Activated CD4-positive, alpha-beta T cell treated with anti-CD3 and anti-CD28 coated beads, Interleukin-2, Interleukin-4, amounts not matched to agents 100 ng/mL and 50 ng/mL, durations not matched to agents 16 hours and 8 hours (primary cell): ENCODE results near the gene SMARCA2.
A peak's percentile ranks its signal among the peaks of the same experiment; 100 is the strongest.

ENCODE experiments used
- DNase-seq: peaks from one replicate; pipeline ENCODE4 v3.0.0-alpha.2; 2020; ENCODE audit warnings: low spot score

The SMARCA2 gene

DNA sequence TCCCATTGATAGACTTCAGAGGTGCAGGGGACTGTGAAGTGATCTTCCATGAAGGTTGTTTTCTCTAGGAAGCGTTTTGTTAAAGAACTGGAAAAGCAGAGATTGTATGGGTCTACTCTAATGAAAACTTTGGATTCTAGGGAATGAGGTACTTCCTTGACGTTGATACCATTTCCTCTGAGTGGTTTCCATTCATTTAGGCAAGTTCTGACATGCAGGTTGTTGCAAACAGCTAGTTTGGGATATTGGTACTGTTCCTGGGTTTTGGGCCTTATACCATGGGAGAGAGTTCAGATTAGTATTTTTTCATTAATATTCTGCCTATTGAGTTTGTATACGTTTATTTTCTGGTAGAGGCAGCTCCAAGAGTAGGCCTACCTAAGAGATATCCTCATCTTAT lies 25.7 kb downstream of the SMARCA2 start:
- no peak for DNase-seq

DNA sequence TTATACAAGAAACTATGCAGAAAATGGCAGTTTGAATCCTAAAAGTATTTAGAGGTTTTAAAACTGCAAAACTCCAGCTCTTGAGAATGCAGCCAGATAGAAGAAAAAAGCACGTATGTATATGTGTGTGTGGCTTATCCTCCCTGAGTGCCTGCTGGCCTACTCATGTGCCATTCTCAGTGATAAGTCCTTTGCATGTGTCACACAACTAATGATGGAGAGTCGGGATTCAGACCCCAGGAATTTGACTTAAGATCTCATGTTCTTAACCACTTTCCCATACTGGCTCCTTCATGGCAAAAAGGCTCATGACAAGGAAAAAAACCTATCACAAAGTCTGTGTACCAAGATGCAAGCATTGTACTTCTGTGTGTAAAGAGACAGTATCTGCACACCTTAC lies 26.6 kb downstream of the SMARCA2 start:
- no peak for DNase-seq

DNA sequence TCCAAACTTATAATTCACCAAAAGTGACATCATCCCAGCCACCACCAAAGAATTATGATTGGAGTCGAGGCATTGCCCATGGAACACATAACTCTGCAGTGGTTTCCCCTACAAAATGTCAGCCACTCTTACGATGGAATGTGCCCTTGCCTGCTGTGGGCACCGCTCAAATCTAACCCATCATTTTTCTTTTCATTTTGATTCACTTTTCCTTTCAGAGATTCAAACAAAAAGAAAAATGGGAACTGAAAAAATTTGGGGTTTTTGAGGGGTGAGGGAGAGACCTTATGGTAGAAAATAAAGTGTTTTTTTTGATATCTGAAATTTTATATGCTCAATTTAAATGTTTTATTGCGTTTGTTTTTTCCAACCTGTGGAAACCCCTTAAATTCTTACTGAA lies 28.1 kb downstream of the SMARCA2 start:
- DNase-seq = no peak

DNA sequence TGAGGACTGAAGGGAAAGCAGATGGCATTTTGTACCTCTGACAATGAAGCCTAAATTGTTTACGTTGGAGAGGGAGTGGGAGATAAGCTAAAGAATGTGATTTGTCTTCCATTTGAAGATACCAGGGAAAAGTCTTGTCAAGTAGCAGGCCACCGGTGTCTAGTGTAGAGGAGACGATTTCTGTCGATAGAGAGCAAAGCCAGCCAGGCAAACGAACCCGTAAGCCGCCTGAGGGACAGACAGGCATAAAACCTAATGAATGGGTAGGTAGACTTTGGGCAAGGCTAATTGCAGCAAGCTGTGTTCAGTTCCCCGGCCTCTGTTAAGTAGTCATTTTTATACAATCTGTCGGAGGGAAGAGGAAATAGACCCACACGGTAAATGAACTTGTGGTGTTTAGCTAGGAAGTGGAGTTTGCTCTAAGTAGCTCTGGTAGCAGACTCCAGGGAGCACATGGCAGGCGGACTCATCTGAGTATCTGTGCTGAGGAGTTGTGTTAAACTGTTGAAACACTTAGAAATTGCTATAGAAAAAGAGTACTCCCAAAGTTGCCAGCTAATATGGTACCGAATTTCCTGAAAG lies 28.8 kb downstream of the SMARCA2 start:
- no peak for DNase-seq

DNA sequence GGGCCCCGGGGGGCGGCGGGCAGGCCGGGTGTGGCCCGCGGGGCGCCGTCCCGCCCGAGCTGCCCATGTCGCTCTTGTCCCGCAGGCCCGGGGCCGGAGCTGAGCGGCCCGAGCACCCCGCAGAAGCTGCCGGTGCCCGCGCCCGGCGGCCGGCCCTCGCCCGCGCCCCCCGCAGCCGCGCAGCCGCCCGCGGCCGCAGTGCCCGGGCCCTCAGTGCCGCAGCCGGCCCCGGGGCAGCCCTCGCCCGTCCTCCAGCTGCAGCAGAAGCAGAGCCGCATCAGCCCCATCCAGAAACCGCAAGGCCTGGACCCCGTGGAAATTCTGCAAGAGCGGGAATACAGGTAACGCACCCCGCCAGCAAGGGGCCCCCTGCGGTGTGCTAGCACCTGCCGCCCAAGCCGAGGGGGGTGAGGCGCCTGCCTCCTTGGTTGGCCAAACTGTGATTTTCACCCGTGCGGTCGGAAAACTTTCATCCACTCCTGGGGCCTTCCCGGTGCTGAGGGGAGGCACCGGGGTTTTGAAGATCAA lies 32.1 kb downstream of the SMARCA2 start:
- DNase-seq = no peak

DNA sequence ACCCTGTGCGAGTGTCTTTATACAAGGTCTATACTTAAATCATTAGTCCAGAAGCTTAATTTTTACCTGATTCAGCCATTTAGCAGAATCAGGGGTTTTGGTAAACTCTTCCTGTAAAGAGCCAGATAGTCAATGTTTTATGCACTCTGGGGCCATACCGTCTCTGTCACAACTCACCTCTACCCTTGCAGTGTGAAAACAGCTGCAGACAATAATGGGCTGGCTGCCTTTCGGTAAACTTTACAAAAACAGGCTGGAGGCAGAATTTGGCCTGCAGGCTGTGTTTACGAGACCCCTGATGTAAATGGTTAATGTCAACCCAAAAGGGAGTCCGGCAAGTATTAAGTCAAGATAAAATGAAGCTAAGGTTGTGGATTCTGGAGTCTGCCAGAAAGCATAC lies 32.8 kb downstream of the SMARCA2 start:
- no peak for DNase-seq

DNA sequence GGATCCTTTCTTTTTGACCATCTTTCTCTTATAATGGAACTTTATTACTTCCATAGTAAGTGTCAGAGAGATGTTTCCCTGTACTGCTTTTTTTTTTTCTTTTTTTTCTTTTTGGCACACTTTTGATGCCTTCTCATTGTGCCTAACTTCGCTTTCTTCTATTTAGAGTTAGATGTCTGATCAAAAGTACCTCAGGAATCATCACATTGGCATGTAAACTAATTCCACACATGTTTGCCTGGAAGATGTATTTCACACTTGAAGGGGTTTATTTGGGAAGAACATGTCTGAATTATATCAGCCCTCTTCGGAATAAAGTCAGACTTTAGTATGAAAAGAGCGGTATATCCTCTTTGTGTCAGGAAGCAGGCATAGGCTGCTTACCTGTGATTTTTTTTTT lies 35.1 kb downstream of the SMARCA2 start:
- no peak for DNase-seq

DNA sequence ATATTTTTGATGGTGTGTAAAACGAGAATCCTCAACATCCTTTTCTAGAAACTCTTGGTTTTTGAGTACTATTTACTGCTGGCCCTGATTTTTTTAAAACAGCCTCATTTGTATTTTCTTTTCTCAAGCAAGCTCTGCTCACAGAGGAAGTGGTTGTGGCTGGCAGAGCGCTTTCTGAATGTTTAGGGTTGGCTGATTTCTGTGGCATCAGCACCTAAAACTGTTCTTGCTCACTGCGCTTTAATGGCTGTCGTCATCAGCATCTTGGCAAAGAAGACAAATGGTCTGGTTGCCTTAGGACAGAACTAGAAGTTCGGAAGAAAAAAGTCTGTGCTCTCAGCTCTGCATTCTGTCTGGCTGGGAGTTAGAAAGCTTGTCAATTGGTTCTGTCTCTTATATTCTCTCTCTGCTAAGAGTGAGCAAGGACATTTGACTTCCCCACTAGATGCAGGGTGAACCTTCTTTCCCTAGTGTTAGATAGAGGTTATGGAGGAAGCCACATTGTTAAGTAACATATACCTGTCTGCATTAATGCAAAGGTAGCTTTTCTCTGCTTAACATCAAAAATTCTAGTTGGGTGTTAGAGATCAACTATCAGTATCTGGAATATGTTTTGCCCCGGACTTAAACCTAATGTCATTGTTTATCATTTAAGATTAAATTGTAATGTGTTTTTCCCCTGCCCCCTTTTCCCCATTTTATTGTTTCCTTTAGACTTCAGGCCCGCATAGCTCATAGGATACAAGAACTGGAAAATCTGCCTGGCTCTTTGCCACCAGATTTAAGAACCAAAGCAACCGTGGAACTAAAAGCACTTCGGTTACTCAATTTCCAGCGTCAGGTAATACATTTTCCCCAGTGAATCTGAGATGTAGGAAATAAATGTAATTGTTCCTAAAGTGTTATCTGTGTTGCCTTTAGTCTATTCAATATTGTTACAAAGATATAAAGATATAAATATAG lies 39.0 kb downstream of the SMARCA2 start:
- peak; percentile 89 for DNase-seq

DNA sequence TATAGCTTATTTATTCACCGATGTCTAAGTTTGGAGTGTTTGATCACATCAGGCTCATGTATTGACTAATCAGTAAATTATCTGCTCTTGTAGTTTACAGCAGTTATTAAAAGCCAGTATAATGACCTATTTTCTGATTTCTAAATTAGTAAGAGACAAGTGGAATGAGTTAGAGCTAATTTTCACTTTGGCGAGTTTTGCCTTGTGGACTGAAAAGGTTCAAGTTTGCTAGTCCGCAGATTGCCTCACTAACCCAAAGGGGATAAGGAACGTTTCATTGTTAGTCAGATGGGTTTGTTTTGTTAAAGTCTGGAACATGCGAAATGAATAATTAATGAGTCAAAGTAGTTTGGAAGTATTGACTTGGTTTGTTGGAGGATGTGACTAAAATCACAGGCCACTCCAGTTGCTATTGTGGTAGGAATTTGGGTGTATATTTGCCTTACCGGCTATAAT lies 40.1 kb downstream of the SMARCA2 start:
- DNase-seq = peak; percentile 93

DNA sequence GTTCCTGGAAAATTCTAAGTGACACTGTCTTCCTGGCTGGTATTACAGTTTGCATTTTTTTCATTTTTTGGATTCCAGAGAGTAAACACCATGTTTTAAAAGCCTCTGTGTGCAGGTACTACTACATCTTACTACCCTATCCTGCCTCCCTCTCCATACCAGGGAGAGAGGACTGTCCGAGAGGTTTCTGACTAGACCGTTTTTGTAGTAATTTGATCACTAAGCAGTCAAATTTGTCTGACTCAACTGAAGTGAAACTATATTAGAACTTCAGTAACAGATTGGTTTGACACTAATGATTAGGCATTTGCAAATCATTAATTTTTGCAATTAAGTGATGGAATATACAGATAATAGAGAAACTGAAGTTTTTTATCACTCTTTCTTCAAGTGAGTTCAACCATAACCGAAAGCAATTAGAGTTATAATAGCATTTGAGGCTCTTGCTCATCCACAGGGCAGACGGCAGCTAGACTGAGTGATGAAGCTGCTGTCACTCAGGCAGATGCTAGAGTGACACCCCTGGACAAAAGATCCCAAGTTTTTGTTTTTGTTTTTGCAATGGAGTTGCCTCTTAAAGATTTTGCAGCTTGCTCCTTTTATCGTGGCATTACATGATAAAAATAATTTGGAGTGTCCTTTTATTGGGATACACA lies 44.3 kb downstream of the SMARCA2 start:
- peak; percentile 17 for DNase-seq

DNA sequence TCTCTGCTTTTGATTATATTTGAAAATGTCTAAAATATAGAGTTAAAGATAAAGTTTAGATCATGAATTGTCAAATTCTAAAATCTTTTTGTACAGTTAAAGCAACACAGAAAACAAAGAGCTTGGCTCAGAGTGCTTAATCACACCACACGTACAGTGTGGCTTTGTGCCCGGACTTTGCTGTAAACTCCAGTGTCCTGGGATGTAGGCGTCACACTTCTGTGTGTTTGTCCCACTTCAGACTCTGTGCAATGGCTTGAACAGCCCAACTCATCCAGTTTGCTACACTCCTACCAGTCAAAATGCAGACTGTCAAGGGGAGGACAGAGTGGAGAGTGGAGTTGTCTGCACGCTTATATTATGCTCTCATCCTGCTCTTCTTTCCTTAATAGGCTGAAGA lies 45.3 kb downstream of the SMARCA2 start:
- no peak for DNase-seq

DNA sequence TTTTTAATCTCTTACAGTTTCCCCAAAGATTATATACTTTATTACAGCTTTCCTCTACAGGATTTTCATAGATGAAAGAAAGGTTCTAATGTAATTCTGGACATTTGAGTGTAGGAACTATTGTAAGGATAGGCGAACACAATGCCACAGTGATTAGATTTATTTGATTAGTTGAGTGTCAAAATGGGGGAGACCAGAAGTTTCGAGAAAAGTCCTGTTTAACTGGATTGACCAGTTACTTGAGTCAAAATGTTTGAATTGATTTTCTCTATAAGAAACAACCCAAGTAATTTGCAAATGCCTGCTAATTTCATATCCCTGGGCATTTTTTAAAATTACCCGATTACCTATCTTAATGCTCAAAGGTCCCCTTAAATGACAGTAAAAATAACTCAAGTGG lies 50.6 kb downstream of the SMARCA2 start:
- no peak for DNase-seq

DNA sequence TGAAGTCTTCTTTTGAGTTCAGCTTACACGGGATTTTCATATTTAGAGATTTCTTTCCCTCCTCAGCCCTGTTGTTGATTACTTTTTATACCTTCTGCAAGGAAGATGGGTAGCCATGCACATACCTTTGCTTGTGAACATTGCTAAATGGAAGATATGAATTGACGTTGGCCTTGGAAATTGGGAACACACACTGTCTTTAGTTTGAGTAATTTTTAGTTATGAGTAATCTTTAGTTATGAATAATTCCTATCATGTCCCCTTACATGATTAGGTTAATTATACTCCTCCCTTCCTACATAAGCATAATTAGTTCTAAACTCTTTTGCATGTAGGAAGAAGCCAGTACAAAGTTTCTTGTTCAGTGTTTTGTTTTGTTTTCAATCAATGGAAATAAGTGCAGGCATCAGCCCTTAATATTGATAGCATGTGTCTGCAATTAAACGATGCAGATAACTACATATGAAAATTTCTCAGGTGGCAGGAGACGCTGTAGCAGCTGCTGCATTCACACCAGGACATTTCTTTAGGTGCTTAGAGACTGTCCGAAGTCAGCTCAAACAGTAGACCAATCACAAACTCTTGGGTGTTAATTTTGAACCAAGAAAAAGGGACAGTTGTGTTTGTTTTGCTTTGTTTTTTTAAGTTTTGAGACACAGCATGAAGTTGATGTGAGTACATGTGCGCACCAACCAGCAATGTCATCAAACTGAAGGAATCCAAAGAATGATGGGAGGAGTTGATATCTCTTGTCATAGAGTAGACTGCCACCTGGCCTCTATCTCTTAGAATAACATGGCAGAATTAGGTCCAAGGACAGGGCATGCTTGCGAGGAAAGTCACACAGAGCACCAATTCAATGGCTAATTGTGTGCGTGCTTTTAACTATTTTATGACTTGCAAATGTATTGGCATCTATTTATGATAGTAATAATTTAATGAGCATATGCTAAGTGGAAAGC lies 51.4 kb downstream of the SMARCA2 start:
- DNase-seq = peak; percentile 35

DNA sequence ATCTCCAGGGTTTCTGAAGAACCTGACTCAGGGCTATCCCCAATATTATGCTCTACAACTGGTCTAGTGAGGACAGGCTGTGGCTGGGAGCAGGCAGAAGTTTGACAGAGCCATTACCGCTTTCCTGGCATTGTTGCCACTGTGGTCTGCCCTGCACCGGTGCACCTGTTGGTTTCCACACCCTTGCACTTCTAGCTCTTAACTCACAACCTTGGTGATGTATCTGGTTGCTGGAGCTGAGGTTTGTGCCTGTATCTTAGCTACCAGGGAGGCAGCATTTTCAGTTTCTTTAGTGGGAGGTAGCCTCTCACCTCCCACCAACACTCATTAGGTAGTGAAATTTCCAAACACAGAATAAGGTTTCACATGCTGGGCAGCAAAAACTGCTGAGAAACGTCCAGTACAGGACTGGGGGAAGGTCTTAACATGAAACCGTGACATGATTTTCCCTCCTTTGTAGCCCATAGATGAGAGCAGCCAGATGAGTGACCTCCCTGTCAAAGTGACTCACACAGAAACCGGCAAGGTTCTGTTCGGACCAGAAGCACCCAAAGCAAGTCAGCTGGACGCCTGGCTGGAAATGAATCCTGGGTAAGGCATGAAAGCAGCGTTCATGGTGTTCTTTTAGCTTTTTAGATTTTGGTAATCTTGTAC lies 57.7 kb downstream of the SMARCA2 start:
- DNase-seq = no peak

DNA sequence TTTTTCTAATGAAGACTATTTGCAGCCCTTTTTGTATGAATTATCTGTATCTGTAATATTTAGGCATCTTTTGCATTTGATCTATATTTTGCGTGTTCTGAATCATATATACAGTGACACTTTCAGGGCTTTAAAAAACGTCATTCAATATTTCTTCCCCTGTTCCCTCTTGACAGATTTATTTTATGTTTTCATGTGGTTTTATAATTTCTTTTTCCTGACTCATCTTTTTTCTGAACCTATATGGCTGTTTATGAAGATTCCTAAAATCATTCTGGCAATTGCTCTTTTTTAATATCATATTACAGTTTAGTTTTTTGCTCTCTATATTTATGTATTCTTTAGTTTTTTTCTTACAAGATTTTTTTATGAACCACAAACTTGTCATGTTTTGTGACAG lies 67.6 kb downstream of the SMARCA2 start:
- no peak for DNase-seq

DNA sequence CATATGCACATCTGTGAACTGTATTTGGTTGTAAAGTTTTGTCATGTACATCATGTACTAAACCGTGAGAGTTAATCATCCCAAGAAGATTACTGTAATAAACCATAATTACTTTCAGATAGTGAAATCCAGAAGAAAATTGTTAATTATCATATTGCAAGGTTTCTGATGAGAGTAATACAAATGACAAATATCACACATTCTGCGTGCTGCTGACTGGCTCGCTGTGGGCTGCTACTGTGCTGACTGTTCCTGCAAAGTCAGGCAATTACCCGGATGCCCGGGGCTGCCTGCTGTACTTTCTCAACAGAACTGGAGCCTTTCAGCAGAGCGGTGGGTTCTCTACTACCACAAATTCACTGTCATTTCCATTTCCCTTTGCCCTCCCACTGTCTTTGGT lies 68.3 kb downstream of the SMARCA2 start:
- DNase-seq = no peak

DNA sequence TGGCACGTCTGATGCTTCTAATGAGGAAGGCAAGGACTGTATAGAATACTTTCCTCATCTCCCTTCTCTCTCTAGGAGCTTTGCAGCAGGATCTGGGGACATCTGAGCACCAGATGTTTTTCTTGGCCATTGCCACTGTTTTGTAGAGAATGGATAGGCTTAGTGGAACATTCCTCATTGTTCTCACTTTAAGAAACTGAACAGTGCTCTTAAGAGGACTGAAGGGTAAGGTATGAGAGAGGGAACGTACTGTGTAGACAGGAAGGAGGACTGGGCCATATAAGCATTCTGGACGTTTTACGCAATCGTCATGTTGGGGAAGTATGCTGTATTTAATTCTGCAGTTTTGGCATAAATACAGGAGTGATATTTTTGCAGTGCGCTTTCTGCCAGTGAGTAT lies 70.6 kb downstream of the SMARCA2 start:
- no peak for DNase-seq

DNA sequence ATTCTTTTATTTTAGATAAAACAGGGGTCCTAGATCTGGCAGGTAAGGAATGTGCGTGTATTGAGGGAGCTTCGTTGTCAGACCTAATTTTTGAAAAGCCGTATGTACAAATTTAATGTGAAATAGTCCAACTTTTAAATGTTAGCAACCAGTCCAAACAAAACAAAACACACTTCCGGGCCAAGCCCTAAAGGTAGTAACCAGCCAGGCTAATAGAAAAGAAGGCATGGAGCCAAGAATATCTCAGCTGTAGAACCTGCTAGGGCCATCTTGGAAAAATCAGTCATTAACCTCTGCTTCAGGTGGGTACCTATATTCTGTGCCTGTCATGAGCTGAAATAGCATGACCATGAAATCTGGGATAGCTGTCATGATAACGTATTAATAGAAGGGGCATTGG lies 71.0 kb downstream of the SMARCA2 start:
- DNase-seq = no peak

DNA sequence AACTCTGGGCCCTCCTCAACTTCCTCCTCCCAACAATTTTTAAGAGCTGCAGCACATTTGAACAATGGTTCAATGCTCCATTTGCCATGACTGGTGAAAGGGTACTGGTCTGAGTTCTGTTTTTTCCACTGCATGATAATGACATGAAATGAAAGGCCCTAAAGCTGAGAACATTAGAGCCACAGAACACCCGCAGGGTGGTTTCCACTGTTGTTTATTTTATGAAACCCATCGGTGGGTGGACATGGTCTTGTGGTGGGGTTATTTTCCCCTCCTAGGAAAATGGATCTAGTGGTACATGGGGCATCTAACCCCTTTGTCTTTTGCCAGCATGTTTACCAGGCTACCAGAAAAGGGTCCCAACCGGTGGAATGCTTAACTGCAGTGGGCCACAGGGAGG lies 71.8 kb downstream of the SMARCA2 start:
- DNase-seq = no peak

DNA sequence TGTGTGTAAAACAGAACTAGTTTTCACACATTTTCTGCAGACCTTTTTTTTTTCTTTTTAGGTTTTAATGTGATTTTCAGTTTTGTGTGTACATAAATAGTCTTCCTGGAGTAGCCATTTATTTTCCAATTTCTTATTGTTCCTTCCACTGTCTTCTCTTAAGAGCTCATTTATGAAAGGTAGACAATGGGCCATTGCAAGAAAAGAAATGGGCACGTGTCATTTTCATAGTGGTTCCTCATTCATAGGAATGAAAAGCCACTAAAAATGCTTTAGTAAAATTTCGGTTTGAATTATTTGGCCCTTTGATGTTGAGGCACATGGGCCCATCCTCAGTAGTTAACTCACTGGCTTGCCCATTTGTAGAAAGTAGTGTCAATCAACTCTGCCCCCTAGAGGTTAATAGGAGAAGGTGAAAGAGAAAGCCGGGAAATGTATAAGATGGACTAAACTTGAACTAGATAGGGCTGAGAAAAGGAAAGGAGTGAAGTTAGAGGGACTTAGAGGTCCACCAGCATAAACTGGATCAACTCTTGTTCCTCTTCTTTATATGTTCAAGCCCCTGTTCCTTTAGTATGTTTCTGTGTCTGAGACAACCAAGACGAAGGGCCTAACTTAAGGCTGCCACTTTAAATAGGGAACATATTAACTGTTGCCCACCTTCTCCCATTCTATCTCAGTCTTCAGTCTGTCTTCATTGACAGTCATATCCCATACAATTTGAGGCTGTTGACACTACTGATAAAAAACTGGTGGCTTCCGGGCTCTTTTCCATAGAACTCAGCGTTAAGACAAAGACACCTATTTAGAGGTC lies 72.6 kb downstream of the SMARCA2 start:
- peak; percentile 74 for DNase-seq
